NB4 (cell line): ENCODE results near the gene ZNF766.

Source experiments
- CTCF ChIP-seq: IDR thresholded peaks from one replicate; pipeline ENCODE4 v1.5.1; 2012; ENCODE audit warnings: low read depth, low read length
- MAX ChIP-seq: IDR thresholded peaks from 2 replicates; pipeline ENCODE4 v1.6.1; 2011; ENCODE audit warnings: low read depth, low read length
- MYC ChIP-seq: IDR thresholded peaks from 2 replicates; pipeline ENCODE4 v1.6.1; 2011; ENCODE audit warnings: low read depth, low read length
- POLR2A ChIP-seq: IDR thresholded peaks from 2 replicates; pipeline ENCODE4 v1.6.1; 2011; ENCODE audit warnings: mild to moderate bottlenecking; ENCODE audit not compliant: insufficient read length; ENCODE audit errors: extremely low read depth

GRCh38 chr19:52331757-52332156 lies 62.4 kb downstream of the ZNF766 start:
- no peak for TF ChIP-seq CTCF
- no peak for TF ChIP-seq MAX
- TF ChIP-seq POLR2A: no peak
- no peak for TF ChIP-seq MYC
